SKM-1 (cell line): ENCODE data around the gene BANF1.

Experiments used
- DNase-seq: peaks from one replicate; lab custom pipeline; 2025; ENCODE audit not compliant: unreplicated experiment; lab: John Stamatoyannopoulos, UW

Gene BANF1, protein sequence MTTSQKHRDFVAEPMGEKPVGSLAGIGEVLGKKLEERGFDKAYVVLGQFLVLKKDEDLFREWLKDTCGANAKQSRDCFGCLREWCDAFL

DNA sequence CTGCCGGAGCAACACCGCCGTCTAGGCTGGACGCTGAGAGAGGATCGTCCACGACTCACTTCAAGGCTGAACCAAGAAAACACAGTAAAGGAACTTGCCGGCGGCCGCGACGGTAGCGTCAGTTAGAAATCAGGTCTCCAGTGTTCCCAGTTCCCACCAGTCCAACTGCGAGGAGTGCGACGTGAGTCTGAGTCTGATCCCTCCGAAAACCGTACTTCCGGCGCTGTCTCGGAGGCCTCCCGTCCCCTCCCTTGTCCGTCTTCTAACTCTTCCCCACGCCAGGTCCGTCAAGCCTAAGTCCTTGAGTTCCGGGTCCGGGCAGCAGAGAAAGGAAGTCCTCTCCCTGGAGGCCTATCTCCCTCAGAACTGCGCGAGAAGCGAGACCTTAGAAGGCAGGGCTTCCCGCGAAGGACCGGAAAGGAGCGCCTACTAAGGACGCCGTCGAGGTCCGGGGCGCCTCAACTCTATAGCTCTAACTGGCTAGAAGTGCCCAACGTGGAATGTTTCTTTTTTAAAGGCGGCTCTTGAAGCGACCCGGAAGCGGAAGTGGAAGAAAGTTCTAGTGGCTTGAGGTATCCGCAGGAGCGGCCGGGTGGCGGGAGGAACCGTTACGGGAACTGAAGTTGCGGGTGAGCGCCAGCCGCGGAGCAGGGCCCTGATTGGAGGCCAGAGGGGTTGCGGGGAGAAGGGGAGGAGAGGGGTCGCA is at the start of gene BANF1, which contains the start of gene EIF1AD:
TSS of gene BANF1 (plus strand) at position 562 of the 706 bp plus-strand sequence. CDS start 748 bp downstream, outside the sequence.
TSS of gene EIF1AD (minus strand) at position 216 of the 706 bp plus-strand sequence. CDS start 1,768 bp downstream, outside the sequence.
- peak; percentile 97 for DNase-seq

DNA sequence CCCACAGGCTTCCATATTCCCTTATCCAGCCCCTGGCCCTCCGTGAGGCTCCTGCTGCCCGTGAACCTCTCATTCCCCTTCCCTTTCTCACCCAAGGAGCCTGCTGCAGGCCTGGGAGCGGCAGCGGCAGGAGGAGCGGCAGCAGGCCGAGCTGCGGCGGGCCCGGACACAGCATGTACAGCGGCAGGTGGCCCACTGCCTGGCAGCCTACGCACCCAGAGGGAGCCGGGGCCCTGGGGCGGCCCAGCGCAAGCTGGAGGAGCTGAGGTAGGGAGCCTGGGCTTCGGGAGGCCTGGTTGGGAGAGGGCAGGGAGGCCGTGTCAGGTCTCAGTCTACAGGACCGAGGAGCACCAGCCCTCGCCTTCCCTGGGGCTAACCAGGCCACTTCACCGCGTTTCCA is 48.8 kb upstream of the BANF1 start:
- no peak for DNase-seq

DNA sequence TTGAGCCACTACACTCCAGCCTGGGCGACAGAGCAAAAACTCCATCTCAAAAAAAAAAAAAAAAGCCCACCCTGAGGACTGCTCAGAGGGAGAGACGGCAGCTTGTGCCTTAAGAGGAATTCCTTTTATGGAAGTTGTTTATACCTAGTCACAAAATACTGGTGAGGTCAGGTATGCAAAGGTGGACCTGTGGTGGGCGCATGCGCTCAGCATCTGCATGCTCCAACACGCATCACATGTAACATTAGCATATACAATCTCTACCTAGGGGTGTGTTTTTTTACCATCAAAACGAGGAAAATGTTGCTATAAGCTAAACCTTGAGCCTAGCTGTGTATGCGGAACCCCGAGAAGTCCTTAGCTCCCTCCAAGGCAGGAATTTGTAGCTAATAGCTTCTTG is 47.5 kb upstream of the BANF1 start:
- DNase-seq, result no peak

DNA sequence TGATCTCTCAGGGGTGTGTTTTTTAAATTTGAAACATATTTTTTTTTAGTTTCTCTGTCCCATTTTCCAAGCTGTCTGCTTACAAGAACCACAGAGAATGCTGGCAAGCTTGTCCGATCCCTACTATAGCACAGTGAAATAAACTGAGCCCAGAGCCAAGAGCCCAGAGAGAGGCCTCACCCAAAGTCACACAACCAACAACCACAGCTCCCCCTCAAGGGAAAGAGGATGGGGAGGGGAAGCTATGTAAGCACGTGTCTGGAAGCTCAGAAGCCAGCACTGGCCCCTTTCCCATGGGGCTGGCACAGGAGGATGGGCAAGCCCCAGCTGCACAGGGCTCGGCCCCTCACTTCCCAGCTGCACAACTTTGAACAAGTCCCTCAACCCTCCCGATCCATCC is 44.0 kb upstream of the BANF1 start:
- no peak for DNase-seq

DNA sequence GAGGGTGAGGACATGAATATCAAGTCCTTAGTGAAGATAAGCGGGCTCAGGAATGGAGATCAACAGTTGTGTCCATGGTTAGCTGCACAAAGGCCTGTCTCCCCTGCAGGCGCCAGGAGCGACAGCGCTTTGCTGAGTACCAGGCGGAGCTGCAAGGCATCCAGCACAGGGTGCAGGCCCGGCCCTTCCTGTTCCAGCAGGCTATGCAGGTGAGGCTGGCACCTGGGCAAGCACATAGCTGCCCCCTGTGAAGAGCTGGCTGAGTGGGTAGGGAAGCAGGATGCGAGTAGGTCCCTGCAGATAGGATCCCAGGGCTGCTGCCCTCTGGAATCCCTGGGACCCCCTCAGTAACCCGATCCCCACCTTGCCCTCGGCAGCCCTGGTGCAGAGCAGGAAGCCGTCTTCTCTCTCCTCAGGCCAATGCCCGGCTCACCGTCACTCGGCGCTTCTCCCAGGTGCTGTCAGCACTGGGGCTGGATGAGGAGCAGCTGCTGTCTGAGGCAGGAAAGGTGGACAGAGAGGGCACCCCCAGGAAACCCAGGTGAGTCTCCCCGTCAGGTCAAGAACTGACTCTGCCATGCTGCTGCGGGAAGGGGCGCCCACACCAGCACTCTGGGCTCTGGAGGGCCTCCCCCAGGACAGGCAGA is 43.4 kb upstream of the BANF1 start:
- DNase-seq, result no peak

DNA sequence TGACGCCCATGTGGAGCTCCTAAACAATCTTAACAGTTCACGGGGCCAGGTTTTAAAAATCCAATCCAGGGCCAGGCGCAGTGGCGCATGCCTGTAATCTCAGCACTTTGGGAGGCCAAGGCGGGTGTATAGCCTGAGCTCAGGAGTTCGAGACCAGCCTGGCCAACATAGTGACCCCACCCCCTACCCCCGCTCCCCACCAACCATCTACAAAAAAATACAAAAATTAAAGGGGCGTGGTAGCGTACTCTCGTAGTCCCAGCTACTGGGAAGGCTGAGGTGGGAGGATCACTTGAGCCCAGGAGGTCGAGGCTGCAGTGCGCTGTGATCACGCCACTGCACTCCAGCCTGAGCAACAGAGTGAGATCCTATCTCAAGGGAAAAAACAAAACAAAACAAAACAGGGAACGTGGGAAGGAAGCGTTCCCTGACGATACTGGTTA is 41.5 kb upstream of the BANF1 start:
- no peak for DNase-seq

DNA sequence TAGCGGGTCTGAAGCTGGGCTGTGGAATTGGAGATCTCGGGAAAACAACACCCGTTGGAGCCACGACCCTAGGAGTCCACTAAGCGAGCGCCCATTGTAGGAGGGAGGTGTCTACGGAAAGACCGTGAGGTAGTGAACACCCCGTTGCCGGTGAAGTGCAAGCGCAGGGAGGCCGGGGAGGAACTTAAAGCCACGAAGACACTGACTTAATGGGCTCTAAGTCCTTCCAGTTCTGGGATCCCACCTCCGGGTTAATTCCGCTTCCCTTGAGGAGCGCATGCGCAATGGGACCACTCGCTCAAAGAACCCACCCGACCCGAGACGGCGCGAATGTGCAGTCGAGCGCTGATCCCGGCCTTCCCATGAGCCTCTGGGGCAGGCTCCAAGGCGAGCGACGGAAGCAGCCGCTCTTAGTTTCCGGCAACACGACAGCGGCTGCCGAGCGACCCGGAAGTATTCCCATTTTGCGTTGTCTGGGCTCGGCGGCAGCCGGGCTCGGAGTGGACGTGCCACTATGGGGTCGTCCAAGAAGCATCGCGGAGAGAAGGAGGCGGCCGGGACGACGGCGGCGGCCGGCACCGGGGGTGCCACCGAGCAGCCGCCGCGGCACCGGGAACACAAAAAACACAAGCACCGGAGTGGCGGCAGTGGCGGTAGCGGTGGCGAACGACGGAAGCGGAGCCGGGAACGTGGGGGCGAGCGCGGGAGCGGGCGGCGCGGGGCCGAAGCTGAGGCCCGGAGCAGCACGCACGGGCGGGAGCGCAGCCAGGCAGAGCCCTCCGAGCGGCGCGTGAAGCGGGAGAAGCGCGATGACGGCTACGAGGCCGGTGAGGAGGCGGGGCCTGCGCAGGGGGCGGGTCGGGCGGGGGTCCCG is 40.8 kb upstream of the BANF1 start, which contains the start of gene SART1:
TSS of gene SART1 (plus strand) at position 468 of the 874 bp plus-strand sequence. CDS start at position 515, 47 bp downstream.
- DNase-seq, result peak; percentile 92

DNA sequence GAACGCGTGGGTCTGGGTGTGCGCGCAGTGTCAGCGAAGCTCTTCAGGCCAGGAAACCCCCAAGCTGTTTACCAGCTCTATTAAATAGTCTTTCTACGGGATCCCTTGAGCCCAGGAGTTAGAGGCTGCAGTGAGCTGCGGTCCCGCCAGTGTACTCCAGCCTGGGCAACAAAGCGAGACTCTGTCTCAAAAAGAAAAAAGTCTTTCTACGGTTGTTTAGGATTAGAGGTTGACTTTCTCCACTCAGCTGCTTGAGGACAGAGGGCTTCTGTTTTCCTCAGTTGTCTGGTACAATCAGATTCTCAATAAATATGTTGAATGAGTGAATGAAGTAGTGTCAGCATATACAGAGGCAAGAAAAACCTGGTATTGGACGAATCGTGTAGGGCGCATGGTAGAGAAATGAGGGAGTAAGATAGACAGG is 40.1 kb upstream of the BANF1 start:
- DNase-seq, result no peak

DNA sequence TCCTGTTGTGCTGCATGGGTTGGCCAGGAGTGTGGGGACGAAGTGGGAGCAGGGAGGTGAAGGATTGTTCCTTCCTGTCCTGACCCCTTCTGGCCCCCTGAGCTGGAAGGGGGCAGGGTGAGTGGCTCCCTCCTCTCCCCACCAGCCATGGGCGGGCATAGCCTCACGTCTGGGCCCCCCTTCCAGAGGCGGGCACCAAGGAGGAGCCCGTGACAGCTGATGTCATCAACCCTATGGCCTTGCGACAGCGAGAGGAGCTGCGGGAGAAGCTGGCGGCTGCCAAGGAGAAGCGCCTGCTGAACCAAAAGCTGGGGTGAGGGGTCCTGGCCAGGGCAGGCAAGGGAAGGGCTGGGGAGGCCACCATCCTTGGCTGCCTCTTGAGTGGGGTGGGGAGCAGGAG is 37.4 kb upstream of the BANF1 start:
- no peak for DNase-seq

DNA sequence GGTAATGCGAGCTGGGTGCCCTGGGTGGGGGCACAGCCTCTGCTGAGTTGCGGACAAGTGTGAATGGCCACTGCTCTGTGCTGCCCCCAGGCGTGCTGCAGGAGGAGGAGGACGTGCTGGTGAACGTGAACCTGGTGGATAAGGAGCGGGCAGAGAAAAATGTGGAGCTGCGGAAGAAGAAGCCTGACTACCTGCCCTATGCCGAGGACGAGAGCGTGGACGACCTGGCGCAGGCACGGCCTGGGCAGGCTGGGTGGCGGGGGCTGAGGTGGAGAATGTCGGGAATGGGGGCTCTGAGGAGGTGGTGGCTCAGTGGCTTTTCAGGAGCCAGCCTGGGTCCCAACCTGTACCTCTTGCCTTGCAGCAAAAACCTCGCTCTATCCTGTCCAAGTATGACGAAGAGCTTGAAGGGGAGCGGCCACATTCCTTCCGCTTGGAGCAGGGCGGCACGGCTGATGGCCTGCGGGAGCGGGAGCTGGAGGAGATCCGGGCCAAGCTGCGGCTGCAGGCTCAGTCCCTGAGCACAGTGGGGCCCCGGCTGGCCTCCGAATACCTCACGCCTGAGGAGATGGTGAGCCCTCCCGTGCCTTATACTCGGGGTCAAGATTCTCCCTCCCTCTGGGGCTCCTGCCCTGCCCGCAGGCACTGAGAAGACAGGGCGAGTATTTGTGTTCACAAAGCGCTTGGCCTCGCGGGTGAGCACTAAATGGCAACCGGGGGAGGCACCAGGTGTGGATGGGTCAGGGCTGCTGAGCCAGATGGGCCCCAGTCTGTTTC is 36.1 kb upstream of the BANF1 start:
- no peak for DNase-seq

DNA sequence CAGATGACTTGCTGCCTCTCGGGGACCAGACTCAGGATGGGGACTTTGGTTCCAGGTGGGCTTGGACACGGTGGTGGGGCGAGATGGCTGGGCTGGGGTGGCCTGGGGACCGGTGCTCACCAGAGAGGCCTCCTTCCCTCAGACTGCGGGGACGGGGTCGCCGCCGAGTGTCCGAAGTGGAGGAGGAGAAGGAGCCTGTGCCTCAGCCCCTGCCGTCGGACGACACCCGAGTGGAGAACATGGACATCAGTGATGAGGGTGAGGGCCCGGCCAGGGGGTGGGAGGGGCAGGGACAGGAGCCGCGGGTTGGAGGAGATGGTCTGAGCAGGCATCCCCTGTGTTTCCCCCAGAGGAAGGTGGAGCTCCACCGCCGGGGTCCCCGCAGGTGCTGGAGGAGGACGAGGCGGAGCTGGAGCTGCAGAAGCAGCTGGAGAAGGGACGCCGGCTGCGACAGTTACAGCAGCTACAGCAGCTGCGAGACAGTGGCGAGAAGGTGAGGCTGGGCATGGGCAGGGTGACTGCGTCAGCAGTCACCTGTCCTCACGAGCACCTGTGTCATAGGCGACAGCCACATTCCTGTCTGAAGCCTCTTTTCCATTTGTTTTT is 34.9 kb upstream of the BANF1 start:
- no peak for DNase-seq

DNA sequence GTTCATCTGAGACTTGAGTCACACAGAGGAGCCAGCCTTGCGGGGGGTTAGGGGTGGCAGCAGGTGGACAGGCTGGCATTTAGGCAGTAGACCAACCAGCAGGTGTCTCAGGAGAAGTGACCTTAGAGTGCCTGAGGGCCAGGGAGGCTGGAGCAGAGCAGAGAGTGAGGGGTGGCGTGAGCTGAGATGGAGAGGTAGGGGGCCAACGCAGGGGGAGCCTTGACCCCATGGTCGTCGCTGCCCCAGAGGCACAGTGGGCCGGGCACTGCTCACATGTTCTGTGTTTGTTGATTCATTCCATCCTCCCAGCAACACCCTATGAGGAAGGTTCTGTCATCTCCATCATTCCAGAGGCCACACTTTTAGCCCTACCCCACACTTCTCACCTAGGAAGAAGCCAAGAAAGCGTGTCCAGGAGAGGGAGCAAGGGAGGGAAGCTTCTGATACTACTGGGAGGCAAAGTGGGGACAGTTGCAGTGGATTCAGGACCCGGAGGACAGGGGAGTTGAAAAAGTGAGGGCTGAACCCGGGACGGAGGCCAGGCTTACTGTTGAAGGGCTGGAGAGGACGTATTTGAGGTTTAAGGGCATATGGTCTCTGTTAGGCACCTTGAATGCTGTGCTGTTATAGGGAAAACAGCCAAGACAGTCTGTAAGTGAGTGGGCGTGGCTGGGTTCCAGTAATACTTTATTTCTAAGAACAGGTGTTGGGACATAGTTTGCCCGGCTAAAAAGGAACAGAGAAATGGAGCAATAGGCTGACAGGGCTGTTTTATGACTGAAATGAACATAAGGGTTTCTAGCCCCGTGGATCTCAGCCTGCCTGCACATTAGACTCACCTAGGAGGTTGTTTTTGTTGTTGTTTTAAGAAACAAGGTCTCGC is 33.5 kb upstream of the BANF1 start:
- DNase-seq, result no peak

DNA sequence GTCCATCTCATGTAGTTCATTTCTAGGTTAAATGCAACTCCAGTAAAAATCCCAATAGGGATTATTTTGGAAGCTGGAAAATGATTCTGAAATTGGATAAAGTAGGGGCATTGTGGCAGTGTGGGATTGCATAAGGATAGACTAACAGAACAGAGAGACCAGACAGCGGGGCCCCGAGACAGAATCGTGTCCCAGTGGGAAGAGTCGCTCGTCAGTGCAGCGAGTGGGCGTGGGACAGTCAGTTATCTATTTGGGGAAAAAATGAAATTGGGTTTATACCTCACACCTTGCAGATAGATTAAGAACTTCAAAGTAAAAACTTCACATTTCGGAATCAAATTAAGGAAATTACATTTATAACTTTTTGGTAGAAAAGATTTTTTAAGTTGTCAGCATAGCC is 30.2 kb upstream of the BANF1 start:
- DNase-seq, result no peak

DNA sequence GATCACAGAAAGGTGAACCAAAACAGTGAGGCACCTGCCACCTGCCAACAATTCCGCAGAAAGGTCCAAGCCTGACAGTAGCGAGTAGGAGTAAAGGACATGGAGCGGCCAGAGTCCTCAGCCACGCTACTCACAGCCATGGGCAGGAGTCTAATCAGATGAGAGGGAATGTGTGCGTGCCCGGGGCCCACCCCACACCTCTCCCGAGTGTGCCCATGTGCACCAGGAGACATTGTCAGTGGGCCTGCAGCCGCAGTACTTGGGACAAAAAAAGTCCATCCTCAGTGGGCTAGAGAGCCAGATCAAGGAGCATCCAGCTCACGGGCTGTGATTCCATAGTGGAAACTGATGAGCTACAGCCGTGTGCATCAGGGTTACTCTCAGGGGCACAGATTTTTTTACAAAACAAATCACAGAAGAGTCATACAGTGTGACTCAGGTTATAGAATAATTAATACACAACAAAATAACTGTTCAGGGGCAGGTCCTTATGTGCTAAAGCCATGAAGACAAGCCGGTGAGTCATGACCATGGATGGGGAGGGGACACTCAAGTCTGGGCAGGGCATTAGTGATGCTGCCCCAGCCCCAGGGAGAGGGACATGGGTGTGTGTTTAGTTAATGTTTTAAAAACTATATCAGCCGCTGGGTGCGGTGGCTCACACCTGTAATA is 28.7 kb upstream of the BANF1 start:
- no peak for DNase-seq

DNA sequence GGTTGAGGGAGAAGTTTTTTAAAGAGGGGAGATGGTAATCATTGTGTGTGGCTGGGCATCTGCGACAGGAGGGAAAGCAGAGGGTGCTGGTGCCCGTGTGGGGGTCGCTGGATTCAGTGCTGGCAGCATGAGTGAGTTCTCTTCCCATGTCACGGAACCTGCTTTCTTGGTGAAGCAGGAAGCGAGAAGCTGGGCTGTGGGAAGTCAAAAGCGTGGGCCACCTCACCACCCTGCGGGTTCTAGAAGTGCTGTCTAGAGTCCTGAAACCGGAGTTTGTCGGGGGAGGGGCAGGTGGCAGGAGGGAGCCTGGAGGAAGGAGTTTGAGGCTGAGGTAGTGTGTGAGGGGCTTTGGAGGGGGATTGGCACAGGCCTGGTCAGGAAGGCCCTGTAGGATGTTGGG is 26.5 kb upstream of the BANF1 start:
- no peak for DNase-seq

DNA sequence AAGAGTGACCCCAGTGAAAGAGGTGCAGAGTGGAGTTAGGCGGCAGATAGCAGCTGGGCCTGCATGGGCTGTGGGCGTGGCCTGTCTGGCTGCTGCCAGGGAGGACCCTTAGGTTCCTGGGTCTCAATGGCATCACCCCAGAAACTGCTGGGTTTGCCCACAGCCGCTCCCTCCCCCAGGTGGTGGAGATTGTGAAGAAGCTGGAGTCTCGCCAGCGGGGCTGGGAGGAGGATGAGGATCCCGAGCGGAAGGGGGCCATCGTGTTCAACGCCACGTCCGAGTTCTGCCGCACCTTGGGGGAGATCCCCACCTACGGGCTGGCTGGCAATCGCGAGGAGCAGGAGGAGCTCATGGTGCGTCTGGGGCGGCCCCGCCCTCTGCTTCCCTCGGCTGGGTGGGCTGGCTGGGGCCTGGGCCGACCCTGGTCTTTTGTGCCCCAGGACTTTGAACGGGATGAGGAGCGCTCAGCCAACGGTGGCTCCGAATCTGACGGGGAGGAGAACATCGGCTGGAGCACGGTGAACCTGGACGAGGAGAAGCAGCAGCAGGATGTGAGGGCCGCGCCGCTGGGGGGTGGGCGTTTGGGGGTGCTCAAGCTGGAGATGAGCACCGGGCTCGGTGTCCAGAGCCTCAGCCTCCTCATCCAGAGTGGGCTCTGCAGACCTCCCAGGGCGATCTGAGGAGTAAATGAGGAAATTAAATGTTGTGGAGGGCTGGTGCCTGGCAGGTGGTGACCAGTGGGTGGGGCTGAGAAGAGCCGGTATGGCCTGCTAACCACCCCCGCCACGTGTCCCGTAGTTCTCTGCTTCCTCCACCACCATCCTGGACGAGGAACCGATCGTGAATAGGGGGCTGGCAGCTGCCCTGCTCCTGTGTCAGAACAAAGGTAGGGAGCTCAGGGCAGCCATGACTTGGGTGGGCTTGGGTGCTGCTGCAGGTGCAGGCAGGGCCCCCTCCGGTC is 25.8 kb upstream of the BANF1 start:
- no peak for DNase-seq

DNA sequence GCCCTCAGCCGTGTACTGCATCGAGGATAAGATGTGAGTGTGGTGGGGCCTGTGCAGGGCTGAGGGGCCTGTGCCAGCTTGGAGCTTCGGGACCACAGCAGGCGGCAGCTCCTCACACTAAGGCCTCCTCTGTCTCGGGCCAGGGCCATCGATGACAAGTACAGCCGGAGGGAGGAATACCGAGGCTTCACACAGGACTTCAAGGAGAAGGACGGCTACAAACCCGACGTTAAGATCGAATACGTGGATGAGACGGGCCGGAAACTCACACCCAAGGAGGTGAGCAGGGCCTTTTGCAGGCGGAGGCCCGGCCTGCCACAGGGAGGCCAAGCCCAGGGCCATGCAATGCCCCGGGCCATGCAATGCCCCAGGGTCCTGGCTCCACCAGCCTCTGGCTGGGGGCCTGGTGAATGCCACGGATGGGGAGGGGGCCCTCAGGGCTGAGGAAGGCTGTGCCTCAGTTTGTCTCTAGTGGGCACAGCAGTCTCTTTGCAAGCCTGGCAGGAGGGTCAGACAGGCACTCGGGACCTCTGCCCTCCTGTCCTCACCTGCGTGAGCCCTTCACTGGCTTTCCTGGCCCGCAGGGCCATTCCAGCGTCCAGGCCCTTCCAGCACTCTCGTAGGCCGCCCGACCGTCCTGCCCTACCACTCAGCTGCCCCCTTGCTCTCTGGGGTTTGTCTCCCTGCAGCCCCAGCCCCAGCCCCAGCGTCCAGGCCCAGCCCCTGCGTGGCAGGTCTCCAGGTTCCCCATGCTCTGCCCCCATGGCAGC is 24.5 kb upstream of the BANF1 start:
- no peak for DNase-seq
